ENCODE results near the gene COX20.
A peak's percentile ranks its signal among the peaks of the same experiment; 100 is the strongest.

The COX20 gene

GRCh38 chr1:244860914-244861610, 25.6 kb downstream of the COX20 start:
- Histone ChIP-seq H3K36me3 (ENCODE audit: insufficient read depth) (peaks cover 56% of the 10 kb centered on the region; the same call in 1 of the 2 replicates), H3K27me3 (ENCODE audit: insufficient read depth, low read depth) (no peaks in the 10 kb centered on the region), H2AFZ (ENCODE audit: low read depth) (no peak overlapping the region), H3K79me2 (ENCODE audit: insufficient read depth, low read depth) (peaks cover 78% of the 10 kb centered on the region), H3K4me1 (ENCODE audit: low read depth, poor library complexity, severe bottlenecking) (peaks cover 47% of the 10 kb centered on the region), H4K20me1 (ENCODE audit: insufficient read depth) (peaks cover 57% of the 10 kb centered on the region), H3K4me2 (peak overlapping the region; percentile 77), H3K9ac (peak overlapping the region; percentile 98; the same call in 1 of the 2 replicates), H3K4me3 (IDR thresholded peaks at IDR 0.05; ENCODE audit: insufficient read depth, low read depth, low read length) (no peak overlapping the region), H3K27ac (peak overlapping the region; percentile 0; the same call in 1 of the 2 replicates)
- TF ChIP-seq, protein P1, sequence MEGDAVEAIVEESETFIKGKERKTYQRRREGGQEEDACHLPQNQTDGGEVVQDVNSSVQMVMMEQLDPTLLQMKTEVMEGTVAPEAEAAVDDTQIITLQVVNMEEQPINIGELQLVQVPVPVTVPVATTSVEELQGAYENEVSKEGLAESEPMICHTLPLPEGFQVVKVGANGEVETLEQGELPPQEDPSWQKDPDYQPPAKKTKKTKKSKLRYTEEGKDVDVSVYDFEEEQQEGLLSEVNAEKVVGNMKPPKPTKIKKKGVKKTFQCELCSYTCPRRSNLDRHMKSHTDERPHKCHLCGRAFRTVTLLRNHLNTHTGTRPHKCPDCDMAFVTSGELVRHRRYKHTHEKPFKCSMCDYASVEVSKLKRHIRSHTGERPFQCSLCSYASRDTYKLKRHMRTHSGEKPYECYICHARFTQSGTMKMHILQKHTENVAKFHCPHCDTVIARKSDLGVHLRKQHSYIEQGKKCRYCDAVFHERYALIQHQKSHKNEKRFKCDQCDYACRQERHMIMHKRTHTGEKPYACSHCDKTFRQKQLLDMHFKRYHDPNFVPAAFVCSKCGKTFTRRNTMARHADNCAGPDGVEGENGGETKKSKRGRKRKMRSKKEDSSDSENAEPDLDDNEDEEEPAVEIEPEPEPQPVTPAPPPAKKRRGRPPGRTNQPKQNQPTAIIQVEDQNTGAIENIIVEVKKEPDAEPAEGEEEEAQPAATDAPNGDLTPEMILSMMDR (conservative IDR thresholded peaks at IDR 0.05; ENCODE audit: low read depth, low read length) = no peak

GRCh38 chr1:244861683-244862082, 26.2 kb downstream of the COX20 start:
- Histone ChIP-seq H3K27ac (peak overlapping the region; percentile 97; the same call in 1 of the 2 replicates), H2AFZ (ENCODE audit: low read depth) (no peak overlapping the region), H3K4me3 (IDR thresholded peaks at IDR 0.05; ENCODE audit: insufficient read depth, low read depth, low read length) (peak overlapping the region; percentile 89), H3K4me2 (peak overlapping the region; percentile 77), H3K9ac (peak overlapping the region; percentile 98), H4K20me1 (ENCODE audit: insufficient read depth) (peaks cover 56% of the 10 kb centered on the region), H3K79me2 (ENCODE audit: insufficient read depth, low read depth) (peaks cover 71% of the 10 kb centered on the region), H3K27me3 (ENCODE audit: insufficient read depth, low read depth) (no peaks in the 10 kb centered on the region), H3K4me1 (ENCODE audit: low read depth, poor library complexity, severe bottlenecking) (peaks cover 47% of the 10 kb centered on the region), H3K36me3 (ENCODE audit: insufficient read depth) (peaks cover 49% of the 10 kb centered on the region; the same call in 1 of the 2 replicates)
- TF ChIP-seq, protein P1 (conservative IDR thresholded peaks at IDR 0.05; ENCODE audit: low read depth, low read length) = no peak

- Histone ChIP-seq H3K9ac (peak overlapping the region; percentile 98), H3K36me3 (ENCODE audit: insufficient read depth) (peaks cover 43% of the 10 kb centered on the region; the same call in 1 of the 2 replicates), H2AFZ (ENCODE audit: low read depth) (no peak overlapping the region), H3K27ac (peak overlapping the region; percentile 97), H4K20me1 (ENCODE audit: insufficient read depth) (peaks cover 54% of the 10 kb centered on the region), H3K27me3 (ENCODE audit: insufficient read depth, low read depth) (no peaks in the 10 kb centered on the region), H3K4me3 (IDR thresholded peaks at IDR 0.05; ENCODE audit: insufficient read depth, low read depth, low read length) (peak overlapping the region; percentile 89), H3K4me2 (peak overlapping the region; percentile 77), H3K79me2 (ENCODE audit: insufficient read depth, low read depth) (peaks cover 65% of the 10 kb centered on the region), H3K4me1 (ENCODE audit: low read depth, poor library complexity, severe bottlenecking) (peaks cover 47% of the 10 kb centered on the region)
- TF ChIP-seq, protein P1 (conservative IDR thresholded peaks at IDR 0.05; ENCODE audit: low read depth, low read length) = no peak
These were observed 26.9 kb downstream of the COX20 start for GRCh38 chr1:244862354-244862698.

DNA sequence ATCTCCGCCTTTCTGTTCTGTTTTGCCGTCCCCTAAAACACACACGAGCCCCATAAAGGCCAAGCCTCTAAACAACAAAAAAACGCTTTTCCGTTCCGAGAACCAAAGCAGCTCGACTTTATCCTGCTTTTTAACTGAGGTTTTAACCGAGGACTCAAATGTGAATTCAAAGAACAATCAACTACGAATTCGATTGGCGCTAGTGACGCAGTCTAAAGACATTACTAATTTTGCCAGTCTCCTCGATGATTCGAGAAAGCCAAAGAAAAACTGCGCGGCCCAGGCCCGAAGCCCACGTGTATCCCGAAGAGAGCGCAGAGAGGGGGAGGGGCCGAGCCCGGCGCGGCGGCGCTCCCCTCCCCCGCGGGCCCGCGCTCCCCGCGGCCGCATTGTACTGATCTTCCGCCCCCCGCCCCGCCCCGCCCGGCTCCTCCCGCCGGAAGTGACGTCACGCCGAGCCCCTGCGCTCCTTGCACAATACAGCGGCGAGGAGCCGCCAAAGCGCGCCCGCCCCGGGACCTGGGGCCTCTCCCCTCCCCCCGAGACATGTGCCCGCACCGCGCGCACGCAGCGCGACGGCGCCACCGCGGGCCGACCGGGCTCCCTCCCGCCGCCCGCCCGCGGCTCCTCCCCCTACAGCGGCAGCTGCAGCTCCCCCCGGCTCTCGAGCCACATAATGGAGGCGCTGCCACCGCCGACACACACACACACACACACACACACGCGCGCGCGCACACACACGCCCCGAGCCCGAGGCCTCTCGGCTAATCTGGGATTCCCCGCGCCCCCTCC, 27.4 kb downstream of the COX20 start:
- peaks cover 37% of the 10 kb centered on the region; the same call in 1 of the 2 replicates for H3K36me3 ChIP-seq (ENCODE audit: insufficient read depth)
- peaks cover 59% of the 10 kb centered on the region for H3K79me2 ChIP-seq (ENCODE audit: insufficient read depth, low read depth)
- peak overlapping the region; percentile 89 for H3K4me3 ChIP-seq (IDR thresholded peaks at IDR 0.05; ENCODE audit: insufficient read depth, low read depth, low read length)
- H3K27me3 ChIP-seq (ENCODE audit: insufficient read depth, low read depth) = no peaks in the 10 kb centered on the region
- H4K20me1 ChIP-seq (ENCODE audit: insufficient read depth) = peaks cover 49% of the 10 kb centered on the region
- H3K4me1 ChIP-seq (ENCODE audit: low read depth, poor library complexity, severe bottlenecking) = peaks cover 43% of the 10 kb centered on the region
- peak overlapping the region; percentile 98 for H3K9ac ChIP-seq
- peak overlapping the region; percentile 97 for H3K27ac ChIP-seq
- no peak overlapping the region for H2AFZ ChIP-seq (ENCODE audit: low read depth)
- TF ChIP-seq, protein P1 (conservative IDR thresholded peaks at IDR 0.05; ENCODE audit: low read depth, low read length) = no peak
- H3K4me2 ChIP-seq = peak overlapping the region; percentile 77

Measured in KMS-11 (cell line).